ENCODE measurements around the gene CACNG3.

GRCh38 chr16:24337013-24337412 is 80.9 kb downstream of the CACNG3 start:
- TF ChIP-seq CTCF (IDR thresholded peaks at IDR 0.05) (no peak), EZH2 (IDR thresholded peaks at IDR 0.05; ENCODE audit: borderline replicate concordance, insufficient read depth, low read depth, low read length, poor library complexity, severe bottlenecking) (no peak)
